MG63 (cell line): ENCODE measurements around the gene RHBDL3. TPM values are rescaled to one million over a fixed set of nuclear protein-coding genes. Genes with fewer than 3 reads are reported as not detected.
A peak's percentile ranks its signal among the peaks of the same experiment; 100 is the strongest.
"Not testable (repeated sequence)": the region's sequence is repeated elsewhere in the genome, so short reads cannot be mapped to it uniquely, and the experiment has no call there.

Experiments used
- DNase-seq: peaks from one replicate; pipeline ENCODE4 v3.0.0-alpha.2; 2020
- H3K27me3 ChIP-seq: fragments of 250-450 bp; sonication (Bioruptor Pico); 2 replicates; pipeline ENCODE4 v1.5.1; 2020; ENCODE audit warnings: mild to moderate bottlenecking, moderate library complexity
- H3K36me3 ChIP-seq: fragments of 250-450 bp; sonication (Bioruptor Pico); 2 replicates; pipeline ENCODE4 v1.5.1; 2020; ENCODE audit warnings: mild to moderate bottlenecking, moderate library complexity
- H3K4me3 ChIP-seq: fragments of 250-450 bp; sonication (Bioruptor Pico); 2 replicates; pipeline ENCODE4 v1.5.1; 2020; ENCODE audit warnings: mild to moderate bottlenecking, moderate library complexity
- H3K9me3 ChIP-seq: fragments of 250-450 bp; sonication (Bioruptor Pico); 2 replicates; pipeline ENCODE4 v1.5.1; 2020; ENCODE audit warnings: mild to moderate bottlenecking, moderate library complexity
- total RNA-seq: library from RNA; depleted of rRNA; stranded (reverse); fragments of >200 nt; shearing (Covaris generic); gene quantifications from 2 replicates; pipeline ENCODE4 v1.2.3, GENCODE V29; 2014; ENCODE audit warnings: low replicate concordance

Gene RHBDL3
- total RNA-seq, 1 experiment from 2014 or later, result 0.89 TPM

DNA sequence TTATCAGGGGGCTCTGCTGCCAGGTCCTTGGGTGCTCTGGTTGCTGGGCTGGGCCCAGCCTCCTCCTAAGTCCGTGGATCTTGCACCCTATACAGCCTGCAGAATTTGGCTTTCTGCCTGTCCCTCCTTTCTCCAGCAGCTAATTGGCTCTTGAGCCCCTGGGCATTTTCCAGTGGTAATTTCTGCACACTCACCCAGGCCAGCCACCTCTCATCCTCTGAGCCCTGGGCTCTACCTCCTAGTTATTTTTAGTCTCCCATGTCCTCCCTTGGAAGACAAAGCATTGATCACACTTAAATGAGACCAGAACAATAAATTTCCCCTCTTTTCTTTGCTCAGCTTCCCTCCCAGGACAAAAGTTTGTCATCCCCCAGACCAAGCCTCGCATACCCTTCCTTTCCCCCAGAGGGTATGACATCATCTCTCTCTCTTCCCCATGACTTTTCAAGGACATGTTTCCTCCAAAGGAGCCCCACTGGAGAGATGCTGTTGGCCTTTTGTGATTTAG, 38.2 kb downstream of the RHBDL3 start:
- no peak for DNase-seq
- Histone ChIP-seq H3K4me3 (no peak overlapping the region), H3K9me3 (no peaks in the 10 kb centered on the region), H3K27me3 (no peaks in the 10 kb centered on the region; the same call in 1 of the 2 replicates), H3K36me3 (no peaks in the 10 kb centered on the region)

- H3K36me3 ChIP-seq, result no peaks in the 10 kb centered on the region
- no peak for DNase-seq
- H3K9me3 ChIP-seq, result no peaks in the 10 kb centered on the region
- H3K4me3 ChIP-seq, result no peak overlapping the region
- no peaks in the 10 kb centered on the region; the same call in 1 of the 2 replicates for H3K27me3 ChIP-seq
These were observed 39.4 kb downstream of the RHBDL3 start for GRCh38 chr17:32305049-32305448.

- Histone ChIP-seq H3K27me3 (no peaks in the 10 kb centered on the region; the same call in 1 of the 2 replicates), H3K36me3 (no peaks in the 10 kb centered on the region), H3K9me3 (no peaks in the 10 kb centered on the region), H3K4me3 (no peak overlapping the region)
- DNase-seq, result no peak
These were observed 42.0 kb downstream of the RHBDL3 start for GRCh38 chr17:32307658-32308057.

DNA sequence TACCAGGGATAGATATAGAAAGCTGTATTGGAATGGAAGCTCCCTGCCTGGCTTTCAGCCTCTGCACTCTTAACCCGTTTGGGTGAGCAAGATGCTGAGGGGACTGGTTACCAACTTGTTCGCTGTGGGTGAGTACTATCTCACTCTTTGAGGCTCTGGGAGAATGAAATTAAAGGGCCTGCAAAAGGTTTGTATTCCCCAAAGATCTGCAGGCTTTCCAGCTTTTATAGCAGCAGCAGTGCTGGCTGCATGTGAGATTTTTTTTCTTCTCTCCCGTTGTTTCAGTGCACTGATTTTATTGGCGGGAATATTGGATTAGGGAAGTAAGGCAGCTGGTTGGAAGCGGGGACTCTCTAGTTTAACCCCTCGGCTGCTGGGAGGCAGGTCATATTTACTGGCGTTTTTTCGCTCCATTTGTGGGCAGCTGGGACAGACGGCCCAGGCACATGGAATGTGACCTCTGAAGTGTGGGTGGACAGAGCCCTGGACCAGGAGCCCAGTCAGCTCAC, 45.5 kb downstream of the RHBDL3 start:
- Histone ChIP-seq H3K36me3 (no peaks in the 10 kb centered on the region), H3K9me3 (no peaks in the 10 kb centered on the region), H3K4me3 (no peak overlapping the region), H3K27me3 (no peaks in the 10 kb centered on the region; the same call in 1 of the 2 replicates)
- DNase-seq, result no peak

GRCh38 chr17:32314636-32315035, 49.0 kb downstream of the RHBDL3 start:
- no peak overlapping the region for H3K4me3 ChIP-seq
- H3K36me3 ChIP-seq, result no peaks in the 10 kb centered on the region
- H3K9me3 ChIP-seq, result no peaks in the 10 kb centered on the region
- no peaks in the 10 kb centered on the region for H3K27me3 ChIP-seq
- DNase-seq, result no peak

- DNase-seq, result no peak
- no peaks in the 10 kb centered on the region for H3K36me3 ChIP-seq
- no peaks in the 10 kb centered on the region for H3K27me3 ChIP-seq
- no peak overlapping the region for H3K4me3 ChIP-seq
- H3K9me3 ChIP-seq, result no peaks in the 10 kb centered on the region
These were observed 49.5 kb downstream of the RHBDL3 start for GRCh38 chr17:32315171-32315570.

DNA sequence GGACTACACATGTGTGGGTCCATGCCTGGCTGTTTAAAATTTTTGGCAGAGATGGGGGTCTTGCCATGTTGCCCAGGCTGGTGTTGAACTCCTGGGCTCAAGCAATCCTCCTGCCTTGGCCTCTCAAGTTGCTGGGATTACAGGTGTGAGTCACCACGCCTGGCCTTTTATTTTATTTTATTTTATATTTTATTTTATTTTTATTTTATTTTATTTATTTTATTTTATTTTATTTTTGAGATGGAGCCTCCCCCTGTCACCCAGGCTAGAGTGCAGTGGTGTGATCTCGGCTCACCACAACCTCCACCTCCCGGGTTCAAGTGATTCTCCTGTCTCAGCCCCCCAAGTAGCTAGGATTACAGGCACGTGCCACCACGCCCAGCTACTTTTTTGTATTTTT, 51.0 kb downstream of the RHBDL3 start:
- H3K4me3 ChIP-seq, DNase-seq, H3K27me3 ChIP-seq, H3K9me3 ChIP-seq, H3K36me3 ChIP-seq: not testable (repeated sequence)

GRCh38 chr17:32317353-32317752, 51.7 kb downstream of the RHBDL3 start:
- Histone ChIP-seq H3K27me3 (no peaks in the 10 kb centered on the region), H3K4me3 (no peak overlapping the region), H3K9me3 (no peaks in the 10 kb centered on the region), H3K36me3 (no peaks in the 10 kb centered on the region)
- DNase-seq, result no peak

- DNase-seq, result no peak
- no peaks in the 10 kb centered on the region for H3K9me3 ChIP-seq
- H3K36me3 ChIP-seq, result no peaks in the 10 kb centered on the region
- no peaks in the 10 kb centered on the region for H3K27me3 ChIP-seq
- no peak overlapping the region for H3K4me3 ChIP-seq
These were observed 52.4 kb downstream of the RHBDL3 start for GRCh38 chr17:32318071-32318470.

DNA sequence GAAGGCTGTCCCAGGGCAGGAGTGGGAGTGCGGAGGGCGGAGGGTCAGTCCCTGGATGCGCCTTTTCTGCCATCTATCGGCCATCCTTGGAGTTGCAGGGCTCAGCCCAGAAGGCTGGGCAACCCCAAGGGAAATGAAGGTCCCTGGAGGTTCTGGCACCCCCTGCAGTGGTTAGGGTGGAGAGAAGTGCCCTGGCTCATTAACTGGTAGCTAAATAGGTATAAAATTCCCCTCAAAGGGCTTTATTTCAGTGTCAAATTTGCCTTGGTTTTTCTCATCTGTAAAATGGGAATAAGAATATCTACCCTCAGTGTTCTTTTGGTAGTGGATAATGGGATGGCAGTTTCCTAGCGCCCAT, 53.9 kb downstream of the RHBDL3 start:
- no peak overlapping the region for H3K4me3 ChIP-seq
- peak; percentile 71 for DNase-seq
- no peaks in the 10 kb centered on the region for H3K9me3 ChIP-seq
- H3K27me3 ChIP-seq, result no peaks in the 10 kb centered on the region
- no peaks in the 10 kb centered on the region for H3K36me3 ChIP-seq

DNA sequence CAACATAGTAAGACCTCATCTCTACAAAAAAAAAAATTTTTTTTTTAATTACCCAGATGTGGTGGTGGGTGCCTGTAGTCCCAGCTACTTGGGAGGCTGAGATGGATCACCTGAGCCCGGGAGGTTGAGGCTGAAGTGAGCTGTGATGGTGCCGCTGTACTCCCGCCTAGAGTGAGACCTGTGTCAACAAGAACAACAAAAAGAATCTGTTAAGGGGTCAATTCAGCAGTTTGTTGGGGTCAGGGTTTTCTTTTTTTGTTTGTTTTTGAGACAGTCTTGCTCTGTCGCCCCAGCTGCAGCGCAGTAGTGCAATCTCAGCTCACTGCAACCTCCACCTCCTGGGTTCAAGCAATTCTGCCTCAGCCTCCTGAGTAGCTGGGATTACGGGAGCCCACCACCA, 54.4 kb downstream of the RHBDL3 start:
- H3K4me3 ChIP-seq, H3K36me3 ChIP-seq, H3K27me3 ChIP-seq, DNase-seq, H3K9me3 ChIP-seq: not testable (repeated sequence)

GRCh38 chr17:32320847-32321246, 55.2 kb downstream of the RHBDL3 start:
- Histone ChIP-seq H3K4me3 (no peak overlapping the region), H3K36me3 (no peaks in the 10 kb centered on the region), H3K9me3 (no peaks in the 10 kb centered on the region), H3K27me3 (no peaks in the 10 kb centered on the region)
- DNase-seq, result no peak

DNA sequence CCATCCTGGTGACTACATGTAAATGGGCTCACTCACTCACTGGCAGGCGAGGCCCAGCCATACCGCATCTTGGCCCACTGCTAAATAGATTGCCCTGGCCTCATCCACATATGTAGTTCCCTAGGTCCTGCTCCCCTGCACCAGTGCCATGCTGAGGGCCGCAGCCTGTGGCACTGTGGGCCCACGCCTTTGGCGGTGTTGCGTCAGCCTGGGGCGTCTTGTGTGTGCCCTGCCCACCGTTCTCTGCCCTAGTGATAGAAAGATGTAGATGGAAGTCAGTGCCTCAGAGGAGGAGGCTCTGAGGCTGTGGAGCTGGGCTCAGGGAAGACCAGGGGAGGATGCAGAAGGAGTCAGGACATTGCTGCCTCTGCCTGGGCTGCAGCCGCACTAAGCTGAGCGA, 57.4 kb downstream of the RHBDL3 start:
- DNase-seq, result no peak
- H3K27me3 ChIP-seq, result no peaks in the 10 kb centered on the region
- H3K4me3 ChIP-seq, result no peak overlapping the region
- H3K36me3 ChIP-seq, result no peaks in the 10 kb centered on the region
- no peaks in the 10 kb centered on the region for H3K9me3 ChIP-seq

DNA sequence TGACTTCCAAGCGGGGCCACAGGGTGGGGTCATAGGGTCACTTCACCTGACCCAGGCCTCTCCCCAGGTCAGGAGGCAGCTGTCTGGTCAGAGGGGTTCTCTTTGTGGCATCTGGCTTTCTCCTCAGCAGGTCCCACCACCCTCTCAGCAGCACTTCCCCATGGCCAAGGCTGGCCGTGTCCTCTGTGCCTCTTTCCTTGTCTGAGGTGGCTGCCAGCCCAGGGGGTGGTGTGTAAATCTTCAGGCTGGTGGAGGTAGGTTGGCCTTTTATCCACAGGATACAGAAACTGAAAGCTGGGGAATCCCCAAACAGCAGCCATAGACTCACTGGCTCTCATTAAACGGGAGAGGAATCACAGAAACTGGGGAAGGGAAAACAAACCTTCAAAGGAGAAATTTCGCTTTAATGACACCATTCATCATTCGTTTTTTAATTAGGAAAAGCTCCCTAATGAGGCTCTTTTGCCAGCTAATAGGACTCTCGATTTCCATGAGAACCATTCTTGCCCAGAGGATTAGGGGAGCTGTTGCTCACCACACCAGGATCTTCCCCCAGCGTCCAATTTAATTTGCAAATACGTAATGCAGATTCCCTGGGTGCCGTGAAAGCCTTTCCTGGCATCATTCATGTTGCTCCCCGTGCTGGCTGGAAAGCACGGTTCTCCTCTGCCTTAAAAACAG, 58.3 kb downstream of the RHBDL3 start:
- Histone ChIP-seq H3K4me3 (no peak overlapping the region), H3K27me3 (no peaks in the 10 kb centered on the region), H3K9me3 (no peaks in the 10 kb centered on the region), H3K36me3 (no peaks in the 10 kb centered on the region)
- DNase-seq, result peak; percentile 24

- DNase-seq, result no peak
- H3K36me3 ChIP-seq, result peaks cover 5% of the 10 kb centered on the region; the same call in 1 of the 2 replicates
- no peak overlapping the region for H3K4me3 ChIP-seq
- no peaks in the 10 kb centered on the region for H3K9me3 ChIP-seq
- no peaks in the 10 kb centered on the region for H3K27me3 ChIP-seq
These were observed 62.3 kb downstream of the RHBDL3 start for GRCh38 chr17:32327911-32328310.

DNA sequence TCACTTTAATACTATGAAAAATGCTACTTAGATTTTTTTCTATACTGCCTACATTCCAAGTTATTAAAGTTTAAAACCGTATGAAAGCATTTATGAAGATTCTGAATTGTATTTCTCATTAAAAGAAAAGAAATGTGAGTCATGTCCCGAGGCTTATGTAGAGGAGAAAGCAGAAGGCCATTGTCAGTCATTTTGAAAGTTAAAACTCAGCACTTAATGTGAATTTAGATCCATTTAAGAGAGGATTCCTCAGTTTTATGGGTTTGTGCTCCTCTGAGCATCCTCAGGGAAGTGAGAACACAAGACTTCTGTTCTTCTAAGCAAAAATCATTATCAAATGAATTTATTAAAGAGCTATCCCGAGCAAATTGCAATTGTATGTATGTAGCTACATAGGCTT, 64.5 kb downstream of the RHBDL3 start:
- Histone ChIP-seq H3K36me3 (peaks cover 28% of the 10 kb centered on the region), H3K9me3 (no peaks in the 10 kb centered on the region), H3K4me3 (no peak overlapping the region), H3K27me3 (no peaks in the 10 kb centered on the region)
- DNase-seq, result no peak

DNA sequence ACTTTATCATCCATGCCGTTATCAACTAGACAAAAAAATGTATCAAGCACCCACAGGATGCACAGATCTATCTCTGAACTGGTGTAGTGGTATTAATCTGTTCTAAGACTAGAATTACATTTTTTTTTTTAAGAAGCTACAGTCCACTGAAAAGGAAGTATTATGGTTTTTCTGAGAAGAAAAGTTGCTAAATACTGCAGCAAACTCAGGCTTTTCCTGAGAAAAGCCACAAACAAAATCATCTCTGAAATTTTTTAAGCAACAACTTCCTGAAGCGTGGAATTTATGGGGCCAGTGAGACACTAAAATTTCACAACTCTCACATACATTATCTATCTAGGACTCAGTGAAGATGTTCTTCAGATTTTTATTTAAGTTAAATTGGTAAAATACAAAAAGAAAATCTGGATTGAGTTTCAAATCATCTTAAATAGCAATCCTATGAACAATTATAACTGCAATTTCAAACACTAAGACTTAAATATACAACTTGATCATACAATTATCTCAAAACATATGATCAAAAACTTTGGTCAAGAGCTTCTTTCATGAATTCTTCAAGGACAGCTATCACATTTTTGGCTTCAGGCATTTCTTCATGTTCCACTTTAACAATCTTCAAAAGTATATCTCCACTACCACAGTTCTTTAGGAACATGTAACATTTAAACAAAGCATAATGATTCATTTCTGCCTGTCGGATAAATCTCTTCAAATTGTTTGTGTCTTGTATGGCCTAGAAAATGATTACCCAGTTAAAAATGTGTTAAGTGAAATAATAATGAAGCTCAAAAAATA, 65.8 kb downstream of the RHBDL3 start:
- Histone ChIP-seq H3K9me3 (no peaks in the 10 kb centered on the region), H3K36me3 (peaks cover 30% of the 10 kb centered on the region), H3K4me3 (no peak overlapping the region), H3K27me3 (no peaks in the 10 kb centered on the region)
- no peak for DNase-seq

- Histone ChIP-seq H3K9me3 (no peaks in the 10 kb centered on the region), H3K4me3 (no peak overlapping the region), H3K27me3 (no peaks in the 10 kb centered on the region)
These were observed 67.6 kb downstream of the RHBDL3 start for GRCh38 chr17:32333187-32333586.

More at GRCh38 chr17:32333187-32333586, 67.6 kb downstream of the RHBDL3 start:
- no peak for DNase-seq
- H3K36me3 ChIP-seq, result peaks cover 46% of the 10 kb centered on the region
